Heart right ventricle (tissue), 16 donors: ENCODE results near the gene AOC3. TPM values are rescaled to one million over a fixed set of nuclear protein-coding genes. Genes with fewer than 3 reads are reported as not detected.

Experiments
- ATAC-seq, 8 donors: fragments of 200-7000 bp; cut with Tn5 transposase; one replicate each; pipeline ENCODE4 v1.9.1; 2020; ENCODE audit warnings: mild to moderate bottlenecking in 8 of 8, moderate library complexity in 8 of 8, moderate number of reproducible peaks in 1 of 8
- DNase-seq, 2 donors: peaks; one replicate each; pipeline ENCODE4 v3.0.0-alpha.2; 2020
- H3K27ac ChIP-seq, 10 donors: fragments of 200-600 bp; sonication (generic) in 2 of 10; one replicate each; pipeline versions ENCODE4 v1.5.0 to v1.8.0; 2020 to 2022; ENCODE audit warnings: mild to moderate bottlenecking in 3 of 10
- H3K27me3 ChIP-seq, 7 donors: fragments of 200-600 bp; one replicate each; pipeline ENCODE4 v1.8.0; 2021 to 2022; ENCODE audit warnings: mild to moderate bottlenecking in 2 of 7
- H3K36me3 ChIP-seq, 9 donors: fragments of 200-600 bp; sonication (generic) in 1 of 9; one replicate each; pipeline versions ENCODE4 v1.5.0 to v1.8.0; 2020 to 2022; ENCODE audit warnings: mild to moderate bottlenecking in 2 of 9
- H3K4me1 ChIP-seq, 9 donors: fragments of 200-600 bp; sonication (generic) in 1 of 9; one replicate each; pipeline versions ENCODE4 v1.5.0 to v1.8.0; 2020 to 2022; ENCODE audit warnings: mild to moderate bottlenecking in 4 of 9
- H3K4me3 ChIP-seq, 10 donors: fragments of 200-600 bp; sonication (generic) in 2 of 10; one replicate each; pipeline versions ENCODE4 v1.5.0 to v1.8.0; 2020 to 2022; ENCODE audit warnings: mild to moderate bottlenecking in 7 of 10, moderate library complexity in 2 of 10
- H3K9me3 ChIP-seq, 11 donors: fragments of 200-600 bp in 10 of 11; sonication (generic) in 2 of 11; one replicate each; pipeline versions ENCODE4 v1.5.0 to v1.8.0; 2013 to 2022; ENCODE audit warnings: mild to moderate bottlenecking in 2 of 11, control low read depth in 1 of 11, moderate library complexity in 1 of 11
- CTCF ChIP-seq, 9 donors: fragments of 200-600 bp; sonication (generic) in 2 of 9; IDR thresholded peaks; one replicate each; pipeline versions ENCODE4 v1.5.0 to v1.8.0; 2021 to 2022; ENCODE audit warnings: antibody characterized with exemption in 9 of 9, mild to moderate bottlenecking in 5 of 9, moderate library complexity in 1 of 9
- WGBS, 2 donors: extraction: QIAGEN DNeasy Blood & Tissue Kit; methylation state at CpG; one replicate each; pipeline ENCODE4 v1.1.7; 2013; ENCODE audit warnings: inconsistent platforms in 1 of 2; 5-methylcytosine and 5-hydroxymethylcytosine counted together
- intact Hi-C, 10 donors: fragments of 100-400 bp; cut with DNase I; formaldehyde crosslinking; loops; one replicate each; pipeline versions ENCODE4 v1.11.1 to v1.14.2; 2022
- polyA plus RNA-seq, 2 donors: library from polyadenylated mRNA; stranded (reverse); fragments of 200-250 nt; gene quantifications; one replicate each; pipeline ENCODE4 v1.2.3, GENCODE V29; 2013
- total RNA-seq, 10 donors: library from RNA; stranded (reverse); fragmentation: NEBNext Ultra II Directional in 3 of 10; extraction: Animal tissue kit (Norgen Biotek cat#: 25700) in 3 of 10; gene quantifications; one replicate each; pipeline versions ENCODE4 v1.2.1 to v1.2.4, GENCODE V29; 2021 to 2023
- donor health status: Arrhythmogenic right ventricular cardiomyopathy.
- donor health status: ischemic (EF 13 %, LVEDD 7.1; RV severe dilation, severe dysfunction).
- donor health status: healthy with polysubstance abuse.
- donor health status: DM: no; HTN: yes; CAD: no.
- donor health status: DM: no; HTN: no; CAD: no.
- donor health status: ischemic (EF 25% LVEDD 6.9; RV normal size, moderate dysfunction).
- donor health status: ischemic (EF 25% LVEDD 5.7; RV mildly dilated, moderate dysfunction).
- donor health status: healthy.
- donor health status: DM: yes; HTN: yes; CAD: no.
- donor health status: Ischemic cardiomyopathy.
- donor health status: ischemic (EF 35%, LVEDD 5.7; RV mildly dilated, moderate dysfunction).
- donor health status: nonischemic (EF 11% LVEDD 7.7; RV severe dilation, severe dysfunction).
- donor health status: DM: yes; HTN: yes; CAD: no.
- donor health status: PGD.
- donor health status: ischemic (EF 29% LVEDD 5.4; RV normal size, mild dysfunction).
- donor health status: nonischemic (EF 23%, LVEDD 6.1; RV moderate dilation, normal function).

AOC3 gene
- total and polyA plus RNA-seq, 12 donors: 4.7 to 19.0 (median 11.5) TPM

GRCh38 chr17:42806249-42806648 is 44.8 kb upstream of the AOC3 start:
- 95 to 97% methylated on average over 1 of the region's 1 CpG for WGBS, 2 donors
- Histone ChIP-seq H3K4me1 (no peaks in the 10 kb centered on the region), H3K9me3 (no peaks in the 10 kb centered on the region), H3K27ac (no peak overlapping the region), H3K27me3 (no peaks in the 10 kb centered on the region), H3K36me3 (peaks cover 0 to 35% (median 14%) of the 10 kb centered on the region in 9 donors), H3K4me3 (no peak overlapping the region)
- intact Hi-C loops: loop anchor here in 1 of 10 donors (2.0 kb wide), 1 partner anchor 43 kb away; no protein-coding TSS in a partner anchor
- ATAC-seq (no peak), DNase-seq (no peak)
- no peak for TF ChIP-seq CTCF (IDR thresholded peaks at IDR 0.05)

DNA sequence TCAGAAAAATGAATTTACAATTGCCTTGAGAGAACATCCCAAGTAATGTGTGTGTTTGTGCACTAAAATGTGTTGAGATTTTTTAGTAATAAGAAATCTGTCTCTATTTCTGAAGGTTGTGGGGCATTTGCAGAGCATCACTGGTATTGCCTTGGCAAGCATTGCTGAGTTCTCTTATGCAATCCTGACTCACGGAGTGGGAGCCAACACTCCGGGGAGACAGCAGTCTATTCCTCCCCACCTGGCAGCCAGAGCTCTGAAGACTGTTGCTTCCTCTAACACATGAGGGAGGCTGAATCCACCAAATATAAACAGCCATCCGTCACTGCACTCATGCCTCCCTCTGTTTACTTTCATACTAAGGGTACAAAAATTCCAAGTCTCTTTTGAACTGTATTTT is 41.7 kb upstream of the AOC3 start:
- Histone ChIP-seq H3K4me3 (no peak overlapping the region), H3K27ac (no peak overlapping the region), H3K4me1 (peaks cover 0 to 3% (median 0%) of the 10 kb centered on the region in 9 donors), H3K36me3 (peaks cover 0 to 65% (median 32%) of the 10 kb centered on the region in 9 donors), H3K27me3 (no peaks in the 10 kb centered on the region), H3K9me3 (no peaks in the 10 kb centered on the region)
- no peak for TF ChIP-seq CTCF (IDR thresholded peaks at IDR 0.05)
- no peak for DNase-seq
- intact Hi-C loops: no loop called here
- peak in 1 of 8 donors; percentile 82 for ATAC-seq
- 32 to 38% methylated on average over 3 of the region's 3 CpGs for WGBS, 2 donors

- no peaks in the 10 kb centered on the region for H3K9me3 ChIP-seq
- no peak overlapping the region for H3K4me3 ChIP-seq
- peaks cover 0 to 16% (median 11%) of the 10 kb centered on the region in 9 donors for H3K4me1 ChIP-seq
- intact Hi-C loops: no loop called here
- DNase-seq (no peak), ATAC-seq (peak in 7 of 8 donors; percentile 43 to 73 (median 52))
- no peaks in the 10 kb centered on the region for H3K27me3 ChIP-seq
- WGBS, 2 donors: 33 to 42% methylated on average over 8 of the region's 8 CpGs
- peak overlapping the region in 5 of 10 donors; percentile 19 to 54 (median 49) for H3K27ac ChIP-seq
- H3K36me3 ChIP-seq: peaks cover 3 to 100% (median 81%) of the 10 kb centered on the region in 9 donors
- TF ChIP-seq CTCF (IDR thresholded peaks at IDR 0.05): no peak
These were observed 36.2 kb upstream of the AOC3 start for GRCh38 chr17:42814633-42815399.

DNA sequence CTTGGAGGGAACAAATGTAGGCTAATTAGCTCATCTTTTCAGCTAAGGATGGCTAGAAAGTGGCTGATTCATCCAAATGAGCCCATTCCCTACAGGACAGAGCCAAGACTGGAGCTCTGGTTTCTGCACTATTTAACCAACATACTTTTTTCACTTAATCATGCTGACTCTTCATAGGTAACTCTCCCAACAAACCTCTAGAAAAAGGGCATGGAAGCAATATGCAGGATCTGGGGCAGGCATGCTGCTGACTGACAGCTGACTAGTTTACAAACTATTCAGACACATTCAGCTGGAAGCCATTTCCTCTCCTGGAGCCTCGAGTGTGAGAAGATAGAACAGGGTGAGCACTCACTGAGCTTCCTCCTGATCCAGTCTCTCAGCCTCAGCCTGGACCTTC is 33.1 kb upstream of the AOC3 start:
- Histone ChIP-seq H3K9me3 (no peaks in the 10 kb centered on the region), H3K27ac (no peak overlapping the region), H3K36me3 (peaks cover 0 to 100% (median 69%) of the 10 kb centered on the region in 9 donors), H3K4me3 (no peak overlapping the region), H3K4me1 (peaks cover 0 to 24% (median 17%) of the 10 kb centered on the region in 9 donors), H3K27me3 (no peaks in the 10 kb centered on the region)
- TF ChIP-seq CTCF (IDR thresholded peaks at IDR 0.05): no peak
- intact Hi-C loops: no loop called here
- no peak for DNase-seq
- WGBS, 2 donors: 53 to 76% methylated on average over 1 of the region's 1 CpG
- ATAC-seq: no peak
